Lung microvascular endothelial cell (primary cell): ENCODE results near the gene PTGDS. TPM values are rescaled to one million over a fixed set of nuclear protein-coding genes. Genes with fewer than 3 reads are reported as not detected.

Source experiments
- DNase-seq, 2 donors: peaks; one replicate each; pipeline versions ENCODE4 v3.0.0 to v3.0.0-alpha.2; 2010; ENCODE audit warnings: low read depth in 2 of 2
- total RNA-seq: library from RNA; depleted of rRNA; stranded (reverse); fragments of >200 nt; gene quantifications from 2 replicates; pipeline ENCODE4 v1.2.1, GENCODE V29; 2014

Gene PTGDS
- total RNA-seq, 1 donor from 2014 or later, result 0.79 TPM

- DNase-seq, result no peak
Measured at GRCh38 chr9:136973618-136974617, 3.4 kb upstream of the PTGDS start.

DNA sequence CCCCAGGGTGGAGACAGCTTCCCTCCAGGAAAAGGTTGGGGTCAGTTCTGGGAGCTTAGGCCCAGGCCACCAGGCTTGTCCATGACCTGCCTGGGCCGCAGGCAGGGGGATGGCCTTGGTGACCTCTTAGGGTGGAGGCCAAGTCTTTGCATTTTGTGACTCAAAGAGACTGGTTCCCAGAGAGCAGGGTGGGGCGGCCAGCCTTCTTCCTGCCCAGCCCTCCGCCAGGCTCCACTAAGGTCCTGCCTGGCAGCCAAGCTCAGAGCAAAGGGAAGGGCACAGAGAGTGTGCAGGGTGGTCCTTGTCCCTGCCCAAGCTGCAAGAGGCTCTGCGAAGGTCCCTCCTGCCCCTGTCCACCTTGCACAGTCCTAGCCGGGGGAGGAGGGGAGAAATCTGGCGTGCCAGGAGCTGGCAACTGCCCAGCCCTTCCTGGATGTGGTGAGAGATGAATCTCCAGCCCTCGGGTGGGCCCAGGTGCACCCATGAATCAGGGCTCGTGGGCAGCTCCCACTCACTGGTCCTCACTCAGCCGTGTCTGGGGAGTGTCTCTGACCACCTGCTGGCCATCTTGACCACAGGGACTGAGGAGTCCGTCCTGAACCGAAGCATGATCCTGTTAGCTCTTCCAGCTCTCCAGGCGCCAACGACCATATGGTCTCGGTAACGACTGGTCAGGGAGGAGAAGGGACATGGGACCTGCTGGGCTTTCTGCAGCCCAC is 2.3 kb upstream of the PTGDS start:
- no peak for DNase-seq

DNA sequence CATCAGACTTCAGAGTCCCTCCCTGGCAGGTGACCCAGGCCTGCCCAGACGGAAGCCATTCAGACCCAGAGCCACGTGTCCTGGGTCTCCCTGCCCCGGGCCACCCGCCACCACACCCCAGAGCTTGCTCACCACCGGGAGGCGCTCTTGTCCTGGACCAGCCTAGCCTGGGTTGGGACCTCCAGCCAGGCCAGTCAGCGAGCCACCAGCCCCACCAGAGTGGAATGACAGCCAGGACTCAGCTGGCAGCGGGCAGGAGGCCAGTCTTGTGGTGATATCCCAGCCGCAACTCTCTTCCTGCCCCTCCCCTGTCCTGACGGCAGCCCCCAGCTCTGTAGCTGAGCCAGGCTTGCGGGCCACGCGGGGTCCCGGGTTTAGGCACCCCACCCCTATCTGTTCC is 1.7 kb upstream of the PTGDS start:
- DNase-seq, result peak; percentile 48 to 83

DNA sequence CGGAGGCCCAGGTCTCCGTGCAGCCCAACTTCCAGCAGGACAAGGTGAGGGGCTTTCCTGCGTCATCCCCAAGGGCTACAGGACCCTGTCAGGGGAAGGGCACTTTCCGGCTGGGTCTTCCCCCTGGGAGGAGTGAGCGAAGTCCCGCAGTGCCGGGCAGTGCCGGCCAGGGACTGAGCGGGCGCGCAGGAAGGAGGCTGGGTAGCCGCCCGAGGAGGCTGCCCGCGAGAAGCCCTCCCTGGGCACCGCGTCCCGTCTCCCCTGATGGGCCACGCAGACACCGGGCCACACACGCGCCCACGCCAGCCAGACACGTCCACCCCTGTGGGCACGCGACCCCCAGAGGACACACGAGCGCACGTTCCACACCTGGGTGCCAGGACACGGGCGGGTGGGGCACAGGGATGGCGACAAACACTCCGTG is 357 bp downstream of the PTGDS start:
- DNase-seq, result no peak

GRCh38 chr9:136978073-136978864 is 965 bp downstream of the PTGDS start:
- peak; percentile 69 to 83 for DNase-seq

- no peak for DNase-seq
Measured at GRCh38 chr9:136978865-136979544, 1.7 kb downstream of the PTGDS start.

DNA sequence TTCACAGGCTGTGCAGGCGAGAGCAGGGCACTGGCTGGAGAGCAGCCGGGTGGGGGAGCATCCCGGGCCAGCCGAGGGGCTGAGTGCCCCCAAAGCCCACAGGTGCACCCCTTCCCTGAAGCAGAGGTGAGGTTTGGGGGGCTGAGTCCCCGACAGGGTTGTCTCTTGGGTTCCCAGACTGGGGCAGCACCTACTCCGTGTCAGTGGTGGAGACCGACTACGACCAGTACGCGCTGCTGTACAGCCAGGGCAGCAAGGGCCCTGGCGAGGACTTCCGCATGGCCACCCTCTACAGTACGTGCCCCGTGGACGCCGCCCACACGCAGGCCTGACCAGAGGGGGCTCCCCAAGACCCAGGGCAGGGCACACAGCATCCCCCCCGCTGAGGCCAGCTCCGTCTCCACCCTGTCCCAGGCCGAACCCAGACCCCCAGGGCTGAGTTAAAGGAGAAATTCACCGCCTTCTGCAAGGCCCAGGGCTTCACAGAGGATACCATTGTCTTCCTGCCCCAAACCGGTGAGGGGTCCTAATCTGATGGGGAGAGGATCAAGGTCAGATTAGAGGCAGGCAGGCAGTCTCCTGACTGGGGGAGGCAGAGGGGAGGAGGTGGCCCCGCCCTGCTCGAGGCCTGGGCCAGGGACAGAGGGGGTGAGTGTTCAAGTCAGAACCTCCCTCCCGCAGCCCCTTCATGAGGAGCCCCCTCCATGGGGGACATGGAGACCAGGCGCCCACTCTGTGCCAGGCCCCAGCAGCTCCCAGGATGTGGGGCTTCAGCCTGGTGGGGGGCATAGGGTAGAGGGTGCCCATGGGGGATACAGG is 2.7 kb downstream of the PTGDS start:
- DNase-seq, result no peak

DNA sequence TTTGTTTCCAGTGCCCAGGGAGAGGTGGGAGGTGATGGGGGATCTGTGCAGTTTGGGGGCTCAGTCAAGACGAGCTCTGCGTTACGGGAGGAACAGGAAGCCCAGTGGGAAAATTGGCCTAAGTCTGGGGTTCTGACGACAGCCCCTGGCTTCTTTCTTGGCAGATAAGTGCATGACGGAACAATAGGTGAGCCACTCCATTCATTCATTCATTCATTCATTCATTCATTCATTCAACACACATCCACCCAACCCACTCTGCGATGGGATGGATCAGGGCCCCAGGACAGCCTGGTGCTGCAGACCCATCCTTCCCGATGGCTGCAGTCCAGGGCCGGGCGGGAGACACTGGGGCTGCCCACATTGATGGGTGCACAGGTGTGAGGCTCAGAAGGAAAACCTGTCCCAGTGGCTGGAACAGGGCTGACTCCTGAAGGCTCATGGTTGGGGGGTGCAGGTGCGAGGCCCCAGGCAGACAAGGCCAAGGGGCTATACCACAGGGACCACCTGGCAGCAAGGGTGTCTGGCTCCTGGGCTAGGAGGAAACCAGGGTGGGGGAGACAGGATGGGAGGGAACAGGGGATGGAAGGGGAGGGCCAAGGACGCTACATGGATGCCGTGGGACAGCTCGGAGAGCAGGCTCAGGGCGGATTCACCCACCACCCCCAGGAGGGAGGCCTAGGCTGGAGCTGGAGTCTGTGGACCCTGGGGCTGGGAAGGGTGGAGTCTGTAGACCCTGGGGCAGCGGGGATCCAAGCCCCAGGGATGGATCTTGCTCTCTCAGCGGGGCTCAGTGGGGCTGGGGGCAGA is 3.6 kb downstream of the PTGDS start:
- DNase-seq, result no peak

DNA sequence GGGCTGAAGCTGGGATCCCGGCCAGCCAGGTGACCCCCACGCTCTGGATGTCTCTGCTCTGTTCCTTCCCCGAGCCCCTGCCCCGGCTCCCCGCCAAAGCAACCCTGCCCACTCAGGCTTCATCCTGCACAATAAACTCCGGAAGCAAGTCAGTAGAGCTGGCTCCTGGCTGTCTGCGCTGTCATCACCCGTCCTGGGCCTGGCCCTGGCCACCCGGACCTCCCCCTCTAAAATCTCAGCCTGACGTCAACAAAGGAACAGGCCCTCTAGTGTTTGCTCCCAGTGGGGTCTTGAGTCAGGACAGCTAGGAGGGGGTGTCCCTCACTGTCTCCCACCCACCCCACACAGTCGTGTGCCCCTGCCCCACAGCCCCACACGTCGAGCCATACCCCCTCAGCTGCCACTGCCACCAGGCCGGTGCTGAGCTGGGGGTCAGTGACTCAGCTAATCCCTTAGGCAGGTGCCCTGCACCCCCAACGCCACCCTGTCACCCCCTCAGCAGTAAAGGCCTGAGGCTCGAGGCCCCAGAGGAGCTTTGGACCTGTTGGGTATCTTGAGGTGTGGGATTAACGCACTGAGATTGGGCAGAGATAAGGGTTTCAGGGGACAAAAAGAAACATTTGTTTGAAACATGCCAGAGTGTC is 4.4 kb downstream of the PTGDS start:
- DNase-seq, result peak; percentile 52 to 87

- no peak for DNase-seq
Measured at GRCh38 chr9:136982232-136983051, 5.1 kb downstream of the PTGDS start, which contains the start of gene LCNL1. TSS of gene LCNL1 (plus strand) at chr9:136982993. CDS start at chr9:136983587, 594 bp downstream.

DNA sequence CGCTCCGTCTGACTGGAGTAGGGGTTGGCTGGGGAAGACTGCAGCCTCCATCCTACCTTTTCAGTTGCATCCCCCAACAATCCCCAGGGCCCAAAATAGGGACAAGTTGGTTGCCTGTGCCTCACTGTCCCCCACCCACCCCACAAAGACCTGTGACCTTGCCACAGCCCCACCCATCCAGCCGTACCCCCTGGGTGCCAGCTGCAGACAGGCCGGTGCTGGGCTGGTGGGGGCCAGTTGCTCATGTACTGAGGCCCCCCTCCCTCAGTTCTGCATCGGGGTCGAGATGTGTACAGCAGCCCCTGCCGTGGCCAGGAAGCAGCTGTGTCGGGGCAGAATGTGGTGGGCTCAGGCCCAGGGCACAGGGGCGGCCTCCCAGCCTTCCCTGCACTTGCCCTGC is 5.9 kb downstream of the PTGDS start:
- no peak for DNase-seq

- DNase-seq, result no peak
Measured at GRCh38 chr9:136983656-136984314, 6.5 kb downstream of the PTGDS start.

GRCh38 chr9:136984464-136985026 is 7.2 kb downstream of the PTGDS start:
- no peak for DNase-seq

GRCh38 chr9:136985027-136985602 is 7.8 kb downstream of the PTGDS start:
- no peak for DNase-seq

DNA sequence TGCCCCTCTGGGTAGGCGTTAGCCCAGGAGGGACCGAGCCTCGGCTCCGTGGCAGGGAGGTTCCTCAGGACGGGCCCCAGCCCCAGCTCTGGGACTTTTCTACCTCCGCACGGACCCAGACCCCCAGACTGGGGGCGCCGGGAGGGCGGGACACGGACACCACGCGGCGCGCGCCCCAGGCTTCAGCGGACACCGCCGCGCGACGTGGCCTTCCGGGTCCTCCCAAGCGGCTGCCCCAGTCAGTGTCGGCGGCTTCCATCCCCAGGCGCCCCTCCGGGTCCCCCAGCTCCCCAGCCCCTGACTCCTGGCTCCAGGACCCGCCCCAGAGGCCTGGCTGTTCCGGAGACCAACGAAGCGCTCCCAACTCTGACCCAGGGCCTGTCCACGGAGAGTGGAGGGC is 8.5 kb downstream of the PTGDS start:
- no peak for DNase-seq

GRCh38 chr9:136988872-136989271 is 11.6 kb downstream of the PTGDS start:
- DNase-seq, result no peak
